ENCODE results near the gene DNLZ.

DNA sequence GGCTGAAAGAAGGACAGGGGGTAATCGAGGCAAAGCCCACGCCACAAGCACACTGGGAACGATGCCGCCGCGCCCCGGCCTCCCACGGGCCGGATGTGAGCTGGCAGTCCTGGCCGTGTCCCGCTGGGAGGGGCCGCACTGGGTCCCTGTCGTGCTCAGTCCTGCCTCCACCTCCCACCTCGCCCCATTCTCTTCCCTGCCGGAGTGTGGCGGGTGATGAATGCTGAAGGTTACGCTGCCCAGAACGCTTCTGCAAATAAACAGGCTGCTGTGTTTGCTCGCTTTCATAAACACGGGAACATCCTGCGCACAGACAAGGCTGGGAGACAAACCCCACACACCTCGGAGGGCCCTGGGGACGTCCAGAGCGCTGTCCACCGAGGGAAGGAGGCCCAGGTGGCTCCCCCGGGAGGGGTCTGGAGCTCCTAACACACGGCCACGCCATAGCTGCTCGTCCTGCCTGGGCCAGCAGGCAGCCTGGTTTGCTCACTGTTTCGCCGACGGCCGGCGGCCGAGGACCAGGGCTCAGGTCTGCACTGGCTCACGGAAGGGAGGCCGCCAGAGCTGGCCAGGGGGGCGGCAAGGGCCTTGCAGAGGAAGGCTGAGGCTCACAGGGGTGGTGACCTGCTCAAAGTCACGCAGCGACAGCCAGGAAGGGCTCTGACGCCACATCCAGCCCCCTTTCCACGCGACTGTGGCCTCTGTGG is 2.3 kb downstream of the DNLZ start:
- TF ChIP-seq, protein P1, sequence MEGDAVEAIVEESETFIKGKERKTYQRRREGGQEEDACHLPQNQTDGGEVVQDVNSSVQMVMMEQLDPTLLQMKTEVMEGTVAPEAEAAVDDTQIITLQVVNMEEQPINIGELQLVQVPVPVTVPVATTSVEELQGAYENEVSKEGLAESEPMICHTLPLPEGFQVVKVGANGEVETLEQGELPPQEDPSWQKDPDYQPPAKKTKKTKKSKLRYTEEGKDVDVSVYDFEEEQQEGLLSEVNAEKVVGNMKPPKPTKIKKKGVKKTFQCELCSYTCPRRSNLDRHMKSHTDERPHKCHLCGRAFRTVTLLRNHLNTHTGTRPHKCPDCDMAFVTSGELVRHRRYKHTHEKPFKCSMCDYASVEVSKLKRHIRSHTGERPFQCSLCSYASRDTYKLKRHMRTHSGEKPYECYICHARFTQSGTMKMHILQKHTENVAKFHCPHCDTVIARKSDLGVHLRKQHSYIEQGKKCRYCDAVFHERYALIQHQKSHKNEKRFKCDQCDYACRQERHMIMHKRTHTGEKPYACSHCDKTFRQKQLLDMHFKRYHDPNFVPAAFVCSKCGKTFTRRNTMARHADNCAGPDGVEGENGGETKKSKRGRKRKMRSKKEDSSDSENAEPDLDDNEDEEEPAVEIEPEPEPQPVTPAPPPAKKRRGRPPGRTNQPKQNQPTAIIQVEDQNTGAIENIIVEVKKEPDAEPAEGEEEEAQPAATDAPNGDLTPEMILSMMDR (conservative IDR thresholded peaks at IDR 0.05; ENCODE audit: low read length): no peak
- TF ChIP-seq EZH2phosphoT487 (IDR thresholded peaks at IDR 0.05; ENCODE audit: borderline replicate concordance, low read depth, low read length): no peak
